ENCODE measurements around the gene GABARAP. TPM values are rescaled to one million over a fixed set of nuclear protein-coding genes. Genes with fewer than 3 reads are reported as not detected.

Gene GABARAP
- polyA plus RNA-seq, 1 experiment, result 984 TPM

GRCh38 chr17:7196651-7197401 is 45.4 kb downstream of the GABARAP start:
- no peak for TF ChIP-seq CTCF (IDR thresholded peaks at IDR 0.05; ENCODE audit: low read depth, low read length)
- CTCF ChIA-PET, result interaction anchor here (1.7 kb wide), 1 partner anchor 20 kb away, joined by 3 read pairs; no protein-coding TSS in a partner anchor
- H3K27ac ChIP-seq (ENCODE audit: low read depth, low read length), result no peak overlapping the region
- DNase-seq (ENCODE audit: low read depth, low spot score), result no peak
- POLR2A ChIA-PET, result no interaction called here
- H3K9me3 ChIP-seq (ENCODE audit: control insufficient read depth, insufficient read depth, low read length), result no peaks in the 10 kb centered on the region
- H3K27me3 ChIP-seq (ENCODE audit: control insufficient read depth, insufficient read depth, low read length), result no peaks in the 10 kb centered on the region
- no peak overlapping the region for H3K4me3 ChIP-seq (ENCODE audit: low read depth, low read length)

DNA sequence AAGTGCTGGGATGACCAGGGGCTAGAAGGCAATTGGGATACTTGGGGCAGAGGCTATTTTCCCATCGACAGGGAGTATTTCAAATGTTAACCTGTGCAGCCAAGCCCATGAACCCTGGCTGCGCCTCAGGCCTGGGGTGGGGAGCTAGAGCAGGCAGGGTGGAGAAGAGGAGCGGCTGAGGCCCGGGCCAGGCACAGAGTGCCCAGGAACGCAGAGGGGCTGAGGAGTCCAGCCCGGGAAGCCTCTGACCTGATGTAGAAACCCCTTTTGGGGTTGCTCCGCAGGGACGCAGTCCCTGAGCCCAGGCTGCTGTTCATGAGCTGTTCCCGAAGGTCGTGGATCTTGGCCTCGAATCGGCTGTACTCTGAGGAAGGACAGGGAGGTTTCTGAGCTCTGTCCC is 46.3 kb downstream of the GABARAP start:
- CTCF ChIA-PET, result interaction anchor here (0.7 to 1.7 kb wide), 2 partner anchors 19 to 150 kb away, joined by 3 read pairs; no protein-coding TSS in a partner anchor
- Histone ChIP-seq H3K4me3 (ENCODE audit: low read depth, low read length) (no peak overlapping the region), H3K27ac (ENCODE audit: low read depth, low read length) (no peak overlapping the region), H3K27me3 (ENCODE audit: control insufficient read depth, insufficient read depth, low read length) (no peaks in the 10 kb centered on the region), H3K9me3 (ENCODE audit: control insufficient read depth, insufficient read depth, low read length) (no peaks in the 10 kb centered on the region)
- POLR2A ChIA-PET, result no interaction called here
- TF ChIP-seq CTCF (IDR thresholded peaks at IDR 0.05; ENCODE audit: low read depth, low read length), result no peak
- no peak for DNase-seq (ENCODE audit: low read depth, low spot score)

DNA sequence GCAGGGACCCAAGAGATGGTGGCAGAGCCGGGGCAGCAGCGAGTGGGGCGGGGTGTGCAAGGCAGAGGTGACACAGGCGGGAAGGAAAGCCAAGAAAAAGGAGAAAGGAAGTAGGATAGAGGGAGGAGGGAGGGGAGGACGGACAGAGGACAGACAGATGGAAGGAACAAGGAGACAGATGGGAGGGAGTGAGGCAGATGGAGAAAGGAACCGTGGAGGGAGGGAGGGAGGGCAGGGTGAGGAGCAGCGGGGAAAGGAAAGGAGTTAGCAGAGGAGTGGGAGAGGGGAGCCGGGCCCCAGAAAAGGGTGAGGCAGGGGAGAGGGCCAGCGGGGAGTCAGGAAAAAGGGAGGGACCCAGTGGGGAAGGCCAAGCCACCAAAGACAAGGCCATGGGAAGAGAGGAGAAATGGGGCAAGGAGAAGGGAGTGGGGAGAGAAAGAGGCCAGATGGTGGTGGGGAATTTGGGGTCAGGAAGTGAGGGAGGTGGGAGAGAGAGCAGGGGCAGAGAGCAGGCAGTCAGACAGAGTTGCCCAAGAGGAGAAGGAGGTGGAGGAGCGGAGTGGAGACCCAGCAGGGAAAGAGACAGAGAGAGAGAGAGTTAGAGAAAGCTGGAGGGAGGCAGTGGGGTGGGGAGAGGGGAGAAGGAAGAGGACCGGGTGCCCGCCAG is 49.8 kb downstream of the GABARAP start:
- no peaks in the 10 kb centered on the region for H3K27me3 ChIP-seq (ENCODE audit: control insufficient read depth, insufficient read depth, low read length)
- DNase-seq (ENCODE audit: low read depth, low spot score), result no peak
- ChIA-PET POLR2A (no interaction called here), CTCF (no interaction called here)
- no peaks in the 10 kb centered on the region for H3K9me3 ChIP-seq (ENCODE audit: control insufficient read depth, insufficient read depth, low read length)
- no peak overlapping the region for H3K27ac ChIP-seq (ENCODE audit: low read depth, low read length)
- TF ChIP-seq CTCF (IDR thresholded peaks at IDR 0.05; ENCODE audit: low read depth, low read length), result no peak
- H3K4me3 ChIP-seq (ENCODE audit: low read depth, low read length), result no peak overlapping the region

DNA sequence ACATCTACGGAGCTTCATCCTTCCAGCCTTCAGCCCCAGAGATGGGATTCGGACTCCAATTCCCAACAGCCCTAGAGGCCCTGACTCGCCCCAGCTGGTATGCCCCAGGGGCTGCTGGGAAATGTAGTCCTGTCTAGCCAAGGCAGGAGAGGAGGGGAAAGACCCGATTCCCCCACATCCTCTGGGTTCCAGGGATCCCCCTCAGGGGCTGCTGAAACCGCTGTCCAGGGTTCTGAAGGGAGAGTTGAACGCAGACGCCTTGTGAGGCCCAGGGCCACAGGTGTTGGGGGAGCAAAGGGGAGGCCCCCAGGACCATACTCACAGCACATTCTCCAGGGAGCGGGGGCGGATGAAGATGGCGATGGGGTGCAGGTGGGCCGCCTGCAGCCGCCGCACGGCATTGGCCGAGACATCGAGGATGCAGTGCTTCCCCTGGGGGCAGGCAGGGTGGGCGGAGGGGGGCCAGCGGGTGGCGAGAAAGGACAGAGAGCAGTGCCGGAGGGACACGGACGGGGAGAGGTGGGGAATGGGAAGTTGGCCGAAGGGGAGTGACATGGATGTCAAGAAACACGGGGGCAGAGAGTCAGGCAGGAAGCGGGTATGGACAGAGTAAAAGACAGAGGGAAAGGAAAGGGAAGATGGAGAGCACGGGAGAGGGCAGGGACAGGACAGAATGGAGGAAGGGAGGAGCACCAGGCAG is 50.5 kb downstream of the GABARAP start:
- no peak for TF ChIP-seq CTCF (IDR thresholded peaks at IDR 0.05; ENCODE audit: low read depth, low read length)
- ChIA-PET CTCF (interaction anchor here (1.1 kb wide), 1 partner anchor 14 kb away, joined by 8 read pairs; no protein-coding TSS in a partner anchor), POLR2A (no interaction called here)
- DNase-seq (ENCODE audit: low read depth, low spot score), result no peak
- Histone ChIP-seq H3K27me3 (ENCODE audit: control insufficient read depth, insufficient read depth, low read length) (no peaks in the 10 kb centered on the region), H3K4me3 (ENCODE audit: low read depth, low read length) (no peak overlapping the region), H3K9me3 (ENCODE audit: control insufficient read depth, insufficient read depth, low read length) (no peaks in the 10 kb centered on the region), H3K27ac (ENCODE audit: low read depth, low read length) (no peak overlapping the region)
